ENCODE data around the gene C9orf72. TPM values are rescaled to one million over a fixed set of nuclear protein-coding genes. Genes with fewer than 3 reads are reported as not detected.
A peak's percentile ranks its signal among the peaks of the same experiment; 100 is the strongest.

The C9orf72 gene
- total and polyA plus RNA-seq, 11 donors = 7.2 to 27.2 (median 13.8) TPM

DNA sequence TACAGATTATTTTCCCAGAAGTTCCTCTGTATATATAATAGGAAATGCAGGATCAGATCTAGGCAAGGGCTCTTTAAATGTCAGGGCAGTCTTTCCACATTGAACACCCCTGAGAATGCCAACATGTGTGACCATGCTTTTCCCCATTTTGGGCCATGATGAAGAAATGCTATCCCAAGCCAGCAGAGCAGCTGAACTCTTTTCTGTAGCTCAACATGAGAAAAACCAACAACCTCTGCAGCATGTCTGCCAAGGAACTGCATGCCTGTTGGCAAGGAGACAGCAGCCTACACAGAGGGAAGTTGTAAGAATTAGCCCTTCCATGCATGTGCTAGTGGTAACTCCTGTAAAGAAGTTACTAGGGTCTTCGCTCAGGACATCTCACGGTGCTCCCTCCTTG lies 58.7 kb downstream of the C9orf72 start:
- Histone ChIP-seq H3K27me3 (no peaks in the 10 kb centered on the region), H3K4me1 (peaks cover 0 to 13% (median 5%) of the 10 kb centered on the region in 12 donors), H3K4me3 (no peak overlapping the region), H3K27ac (no peak overlapping the region), H3K9me3 (no peaks in the 10 kb centered on the region), H3K36me3 (no peaks in the 10 kb centered on the region)
- peak; percentile 36 to 63 (median 51) for ATAC-seq
- peak in 3 of 5 donors; percentile 25 to 35 (median 31) for DNase-seq
- no peak for TF ChIP-seq POLR2A (IDR thresholded peaks at IDR 0.05)
- TF ChIP-seq, protein P1, sequence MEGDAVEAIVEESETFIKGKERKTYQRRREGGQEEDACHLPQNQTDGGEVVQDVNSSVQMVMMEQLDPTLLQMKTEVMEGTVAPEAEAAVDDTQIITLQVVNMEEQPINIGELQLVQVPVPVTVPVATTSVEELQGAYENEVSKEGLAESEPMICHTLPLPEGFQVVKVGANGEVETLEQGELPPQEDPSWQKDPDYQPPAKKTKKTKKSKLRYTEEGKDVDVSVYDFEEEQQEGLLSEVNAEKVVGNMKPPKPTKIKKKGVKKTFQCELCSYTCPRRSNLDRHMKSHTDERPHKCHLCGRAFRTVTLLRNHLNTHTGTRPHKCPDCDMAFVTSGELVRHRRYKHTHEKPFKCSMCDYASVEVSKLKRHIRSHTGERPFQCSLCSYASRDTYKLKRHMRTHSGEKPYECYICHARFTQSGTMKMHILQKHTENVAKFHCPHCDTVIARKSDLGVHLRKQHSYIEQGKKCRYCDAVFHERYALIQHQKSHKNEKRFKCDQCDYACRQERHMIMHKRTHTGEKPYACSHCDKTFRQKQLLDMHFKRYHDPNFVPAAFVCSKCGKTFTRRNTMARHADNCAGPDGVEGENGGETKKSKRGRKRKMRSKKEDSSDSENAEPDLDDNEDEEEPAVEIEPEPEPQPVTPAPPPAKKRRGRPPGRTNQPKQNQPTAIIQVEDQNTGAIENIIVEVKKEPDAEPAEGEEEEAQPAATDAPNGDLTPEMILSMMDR (IDR thresholded peaks at IDR 0.05) = no peak
- 83 to 93% (median 86%) methylated on average over 2 of the region's 2 CpGs for WGBS, 4 donors
- intact Hi-C loops (cut with DNase I) = no loop called here

DNA sequence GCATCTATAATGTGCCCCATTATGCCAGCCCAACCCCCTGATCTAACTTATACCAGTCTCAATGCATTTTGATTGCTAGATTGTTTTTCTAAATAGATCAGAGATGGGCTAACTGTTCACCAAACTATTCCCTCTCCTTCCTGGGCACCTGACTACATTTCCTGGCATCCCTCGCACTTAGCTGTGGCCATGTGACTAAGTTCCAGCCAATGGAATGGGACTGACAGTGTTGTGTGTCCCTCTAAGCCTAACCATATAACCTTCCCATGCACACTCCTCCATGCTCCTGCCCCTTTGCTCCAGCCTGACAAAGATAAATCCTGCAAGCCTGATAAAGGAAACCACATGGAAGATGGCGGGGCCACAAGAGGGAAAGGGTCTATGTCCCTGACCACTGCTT lies 61.5 kb downstream of the C9orf72 start:
- Histone ChIP-seq H3K36me3 (no peaks in the 10 kb centered on the region), H3K9me3 (no peaks in the 10 kb centered on the region), H3K4me1 (peaks cover 0 to 13% (median 5%) of the 10 kb centered on the region in 12 donors), H3K4me3 (no peak overlapping the region), H3K27ac (no peak overlapping the region), H3K27me3 (no peaks in the 10 kb centered on the region)
- no peak for ATAC-seq
- whole genome bisulfite sequencing, 4 donors = 68 to 100% (median 93%) methylated on average over 2 of the region's 2 CpGs
- DNase-seq = no peak
- no peak for TF ChIP-seq POLR2A (IDR thresholded peaks at IDR 0.05)
- TF ChIP-seq, protein P1 (IDR thresholded peaks at IDR 0.05) = no peak
- intact Hi-C loops (cut with DNase I) = no loop called here

DNA sequence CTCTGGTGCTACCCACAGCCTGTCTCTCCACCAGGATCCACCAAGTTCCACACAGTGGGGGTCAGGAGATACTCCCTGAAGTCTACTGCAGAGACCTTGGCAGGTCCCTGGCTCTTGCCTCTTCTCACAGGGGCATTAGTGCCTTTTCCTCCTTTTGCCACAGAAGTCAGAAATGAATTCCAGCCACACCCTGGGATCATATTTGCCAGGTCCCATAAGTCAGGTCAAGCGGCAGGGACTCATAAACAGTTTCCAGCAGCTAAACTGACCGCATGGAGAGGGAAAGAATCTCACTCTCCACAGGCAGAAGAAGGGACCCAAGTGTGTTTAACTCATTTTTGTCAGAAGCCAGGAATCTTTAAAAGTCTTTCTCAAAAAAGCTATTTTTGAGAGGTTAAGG lies 62.5 kb downstream of the C9orf72 start:
- Histone ChIP-seq H3K4me3 (no peak overlapping the region), H3K36me3 (no peaks in the 10 kb centered on the region), H3K9me3 (no peaks in the 10 kb centered on the region), H3K4me1 (peaks cover 0 to 13% (median 5%) of the 10 kb centered on the region in 12 donors), H3K27me3 (no peaks in the 10 kb centered on the region), H3K27ac (no peak overlapping the region)
- TF ChIP-seq, protein P1 (IDR thresholded peaks at IDR 0.05) = no peak
- TF ChIP-seq POLR2A (IDR thresholded peaks at IDR 0.05) = no peak
- no peak for DNase-seq
- intact Hi-C loops (cut with DNase I) = no loop called here
- no peak for ATAC-seq
- WGBS, 4 donors = 92 to 97% (median 95%) methylated on average over 2 of the region's 2 CpGs

DNA sequence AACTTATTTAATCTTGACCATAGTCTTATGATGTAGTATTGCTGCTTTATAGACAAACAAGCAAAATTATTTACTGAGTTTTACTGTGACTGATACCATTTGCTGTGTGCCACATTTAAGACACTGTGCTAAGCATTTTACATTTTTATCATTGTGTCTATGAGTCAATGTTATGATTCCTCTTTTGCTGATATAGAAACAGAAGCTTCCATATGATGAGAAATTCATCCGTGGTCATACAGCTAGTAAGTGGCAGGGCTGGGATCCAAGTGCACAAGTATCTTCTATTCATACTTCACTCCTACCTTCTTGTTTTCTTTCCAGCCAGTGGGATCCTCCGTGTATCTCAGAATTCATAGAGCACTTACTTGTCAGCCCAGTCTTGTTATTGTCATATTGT lies 66.3 kb downstream of the C9orf72 start:
- TF ChIP-seq, protein P1 (IDR thresholded peaks at IDR 0.05) = no peak
- TF ChIP-seq POLR2A (IDR thresholded peaks at IDR 0.05) = no peak
- intact Hi-C loops (cut with DNase I) = no loop called here
- Histone ChIP-seq H3K4me1 (peaks cover 0 to under 1% (median 0%) of the 10 kb centered on the region in 12 donors), H3K36me3 (no peaks in the 10 kb centered on the region), H3K4me3 (no peak overlapping the region), H3K27ac (no peak overlapping the region), H3K27me3 (no peaks in the 10 kb centered on the region), H3K9me3 (peaks cover 0 to 4% (median 0%) of the 10 kb centered on the region in 12 donors)
- ATAC-seq (no peak), DNase-seq (no peak)
- 46 to 70% (median 67%) methylated on average over 2 of the region's 2 CpGs for WGBS, 4 donors
